Neural progenitor cell (in vitro differentiated cells): ENCODE results near the gene ZNF148. TPM values are rescaled to one million over a fixed set of nuclear protein-coding genes. Genes with fewer than 3 reads are reported as not detected.

Experiments
- DNase-seq: peaks from one replicate; pipeline ENCODE4 v3.0.0-alpha.2; 2016; ENCODE audit warnings: low spot score
- H2AFZ ChIP-seq: fragments of 200-600 bp; sonication (generic); replicated peaks from 2 replicates; pipeline ENCODE4 v1.6.1; 2016; ENCODE audit warnings: antibody characterized with exemption
- H3F3A ChIP-seq: fragments of 200-600 bp; sonication (generic); 2 replicates; pipeline ENCODE4 v1.6.1; 2016; ENCODE audit warnings: antibody characterized with exemption, low read depth
- H3K27ac ChIP-seq: fragments of 200-600 bp; sonication (generic); 2 replicates; pipeline ENCODE4 v1.5.1; 2016; ENCODE audit warnings: mild to moderate bottlenecking
- H3K27me3 ChIP-seq: fragments of 200-600 bp; sonication (generic); 2 replicates; pipeline ENCODE4 v1.6.1; 2016; ENCODE audit warnings: mild to moderate bottlenecking, moderate library complexity
- H3K36me3 ChIP-seq: fragments of 200-600 bp; sonication (generic); 2 replicates; pipeline ENCODE4 v1.5.1; 2016
- H3K4me1 ChIP-seq: fragments of 200-600 bp; sonication (generic); 2 replicates; pipeline ENCODE4 v1.6.1; 2016; ENCODE audit warnings: mixed run types
- H3K4me2 ChIP-seq: fragments of 200-600 bp; sonication (generic); 2 replicates; pipeline ENCODE4 v1.6.1; 2016
- H3K4me3 ChIP-seq: fragments of 200-600 bp; sonication (generic); 2 replicates; pipeline ENCODE4 v1.5.1; 2016
- H3K79me2 ChIP-seq: fragments of 200-600 bp; sonication (generic); 2 replicates; pipeline ENCODE4 v1.6.1; 2016; ENCODE audit warnings: low read depth
- H3K9ac ChIP-seq: fragments of 200-600 bp; sonication (generic); 2 replicates; pipeline ENCODE4 v1.6.1; 2016
- H3K9me3 ChIP-seq: fragments of 200-600 bp; sonication (generic); 2 replicates; pipeline ENCODE4 v1.5.1; 2016; ENCODE audit warnings: low read depth
- H4K20me1 ChIP-seq: fragments of 200-600 bp; sonication (generic); 2 replicates; pipeline ENCODE4 v1.6.1; 2016; ENCODE audit warnings: low read depth
- H3K27ac Mint-ChIP-seq: 3 replicates; pipeline ENCODE4 v1.8.0; 2021; ENCODE audit warnings: mixed read lengths
- H3K27me3 Mint-ChIP-seq: 2 replicates; pipeline ENCODE4 v1.8.0; 2022; ENCODE audit warnings: low read depth, mild to moderate bottlenecking, inconsistent platforms, moderate library complexity, mixed read lengths; ENCODE audit not compliant: insufficient read depth
- H3K36me3 Mint-ChIP-seq: 3 replicates; pipeline ENCODE4 v1.8.0; 2021; ENCODE audit warnings: mixed read lengths
- H3K4me1 Mint-ChIP-seq: 3 replicates; pipeline ENCODE4 v1.8.0; 2021; ENCODE audit warnings: mixed read lengths
- H3K4me3 Mint-ChIP-seq: 3 replicates; pipeline ENCODE4 v1.8.0; 2021; ENCODE audit warnings: mild to moderate bottlenecking, moderate library complexity, mixed read lengths
- H3K9me3 Mint-ChIP-seq: 3 replicates; pipeline ENCODE4 v1.8.0; 2020; ENCODE audit warnings: mixed read lengths
- EZH2 ChIP-seq: fragments of 200-600 bp; sonication (generic); IDR thresholded peaks from 2 replicates; pipeline ENCODE4 v1.6.1; 2017; ENCODE audit warnings: antibody characterized with exemption, mild to moderate bottlenecking, moderate library complexity
- EZH2phosphoT487 ChIP-seq: fragments of 200-600 bp; sonication (generic); IDR thresholded peaks from 2 replicates; pipeline ENCODE4 v1.6.1; 2017; ENCODE audit warnings: antibody characterized with exemption
- total RNA-seq: library from RNA; depleted of rRNA; stranded (reverse); fragments of >200 nt; gene quantifications from 2 replicates; pipeline ENCODE4 v1.2.3, GENCODE V29; 2015; ENCODE audit warnings: low replicate concordance
- TF ChIP-seq, protein P1 (sequence below): fragments of 200-600 bp; sonication (generic); IDR thresholded peaks from 2 replicates; pipeline ENCODE4 v1.5.1; 2017; ENCODE audit warnings: antibody characterized with exemption, mild to moderate bottlenecking

Gene ZNF148
- total RNA-seq, 1 donor from 2014 or later, result 37.1 TPM

DNA sequence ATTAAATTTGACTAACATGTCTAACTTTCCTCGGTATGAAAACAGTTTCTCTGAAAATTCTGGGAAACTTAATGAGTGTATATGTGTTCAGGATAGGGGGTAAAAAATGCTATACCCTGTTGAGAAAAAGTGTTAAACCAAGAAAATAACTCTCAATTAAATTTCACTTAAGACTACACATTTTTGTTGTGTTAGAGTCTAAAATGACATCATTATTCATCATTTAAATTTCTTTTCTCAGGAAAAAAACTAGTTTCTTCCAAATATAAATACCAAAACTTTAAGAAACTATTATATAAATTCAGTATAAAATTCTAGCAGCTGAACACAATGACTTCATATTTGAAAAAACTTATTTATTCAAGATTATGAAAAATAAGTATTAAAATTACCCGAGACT, 52.2 kb downstream of the ZNF148 start:
- Histone ChIP-seq H3K4me2 (no peak overlapping the region), H3K27me3 (no peaks in the 10 kb centered on the region), H3K4me3 (no peak overlapping the region), H2AFZ (no peak overlapping the region), H3K79me2 (peaks cover 28% of the 10 kb centered on the region), H4K20me1 (peaks cover 4% of the 10 kb centered on the region), H3K9me3 (no peaks in the 10 kb centered on the region), H3K36me3 (peaks cover 4% of the 10 kb centered on the region), H3K27ac (peak overlapping the region; percentile 38), H3K9ac (no peak overlapping the region), H3K4me1 (peaks cover 28% of the 10 kb centered on the region), H3F3A (peaks cover 19% of the 10 kb centered on the region)
- H3K27me3 Mint-ChIP-seq, result no peaks in the 10 kb centered on the region
- DNase-seq, result no peak
- peaks cover 15% of the 10 kb centered on the region for H3K4me1 Mint-ChIP-seq
- peaks cover 38% of the 10 kb centered on the region for H3K36me3 Mint-ChIP-seq
- H3K27ac Mint-ChIP-seq, result no peak overlapping the region
- H3K9me3 Mint-ChIP-seq, result peaks cover 7% of the 10 kb centered on the region
- no peak overlapping the region for H3K4me3 Mint-ChIP-seq
- TF ChIP-seq EZH2 (no peak), EZH2phosphoT487 (no peak)
- TF ChIP-seq, protein P1, sequence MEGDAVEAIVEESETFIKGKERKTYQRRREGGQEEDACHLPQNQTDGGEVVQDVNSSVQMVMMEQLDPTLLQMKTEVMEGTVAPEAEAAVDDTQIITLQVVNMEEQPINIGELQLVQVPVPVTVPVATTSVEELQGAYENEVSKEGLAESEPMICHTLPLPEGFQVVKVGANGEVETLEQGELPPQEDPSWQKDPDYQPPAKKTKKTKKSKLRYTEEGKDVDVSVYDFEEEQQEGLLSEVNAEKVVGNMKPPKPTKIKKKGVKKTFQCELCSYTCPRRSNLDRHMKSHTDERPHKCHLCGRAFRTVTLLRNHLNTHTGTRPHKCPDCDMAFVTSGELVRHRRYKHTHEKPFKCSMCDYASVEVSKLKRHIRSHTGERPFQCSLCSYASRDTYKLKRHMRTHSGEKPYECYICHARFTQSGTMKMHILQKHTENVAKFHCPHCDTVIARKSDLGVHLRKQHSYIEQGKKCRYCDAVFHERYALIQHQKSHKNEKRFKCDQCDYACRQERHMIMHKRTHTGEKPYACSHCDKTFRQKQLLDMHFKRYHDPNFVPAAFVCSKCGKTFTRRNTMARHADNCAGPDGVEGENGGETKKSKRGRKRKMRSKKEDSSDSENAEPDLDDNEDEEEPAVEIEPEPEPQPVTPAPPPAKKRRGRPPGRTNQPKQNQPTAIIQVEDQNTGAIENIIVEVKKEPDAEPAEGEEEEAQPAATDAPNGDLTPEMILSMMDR, result no peak

- Histone ChIP-seq H3K9me3 (no peaks in the 10 kb centered on the region), H3K27ac (no peak overlapping the region), H3K9ac (no peak overlapping the region), H3K27me3 (no peaks in the 10 kb centered on the region), H2AFZ (no peak overlapping the region), H4K20me1 (no peaks in the 10 kb centered on the region), H3K4me1 (peaks cover 29% of the 10 kb centered on the region), H3K36me3 (peaks cover 4% of the 10 kb centered on the region), H3K79me2 (peaks cover 25% of the 10 kb centered on the region), H3F3A (peaks cover 19% of the 10 kb centered on the region), H3K4me3 (no peak overlapping the region), H3K4me2 (no peak overlapping the region)
- Mint-ChIP-seq H3K4me1 (peaks cover 15% of the 10 kb centered on the region), H3K27ac (no peak overlapping the region), H3K4me3 (no peak overlapping the region), H3K9me3 (peaks cover 7% of the 10 kb centered on the region), H3K27me3 (no peaks in the 10 kb centered on the region), H3K36me3 (peaks cover 37% of the 10 kb centered on the region)
- TF ChIP-seq EZH2phosphoT487 (no peak), EZH2 (no peak)
- no peak for DNase-seq
These were observed 53.0 kb downstream of the ZNF148 start for GRCh38 chr3:125322166-125322565.

DNA sequence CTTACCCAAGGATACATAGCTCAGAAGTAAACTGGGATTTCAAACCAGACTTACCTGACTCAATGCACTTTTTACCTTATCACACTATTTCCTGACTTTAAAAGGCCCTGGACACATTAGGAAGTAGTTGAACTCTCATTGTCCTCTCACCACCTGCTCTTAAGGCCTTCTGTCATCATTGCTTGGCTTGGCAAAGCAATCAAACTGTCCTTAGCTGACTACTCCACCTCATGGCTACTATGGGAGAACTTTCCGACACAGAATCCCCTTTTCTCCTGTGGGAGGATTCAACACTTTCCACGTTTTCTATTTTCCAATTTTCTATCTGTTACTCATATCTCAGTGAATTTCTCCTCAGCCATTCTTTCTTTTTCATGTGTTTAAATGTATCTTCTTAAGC, 55.4 kb downstream of the ZNF148 start:
- Histone ChIP-seq H3K27me3 (no peaks in the 10 kb centered on the region), H3K4me3 (no peak overlapping the region), H3K79me2 (peaks cover 7% of the 10 kb centered on the region), H3K36me3 (peaks cover 4% of the 10 kb centered on the region), H3K27ac (no peak overlapping the region), H2AFZ (no peak overlapping the region), H4K20me1 (no peaks in the 10 kb centered on the region), H3K4me2 (no peak overlapping the region), H3K9ac (no peak overlapping the region), H3K4me1 (peaks cover 29% of the 10 kb centered on the region), H3F3A (peaks cover 16% of the 10 kb centered on the region), H3K9me3 (no peaks in the 10 kb centered on the region)
- peak; percentile 2 for DNase-seq
- H3K36me3 Mint-ChIP-seq, result peaks cover 31% of the 10 kb centered on the region
- H3K27ac Mint-ChIP-seq, result no peak overlapping the region
- no peak overlapping the region for H3K4me3 Mint-ChIP-seq
- no peaks in the 10 kb centered on the region for H3K9me3 Mint-ChIP-seq
- H3K4me1 Mint-ChIP-seq, result peaks cover 15% of the 10 kb centered on the region
- H3K27me3 Mint-ChIP-seq, result no peaks in the 10 kb centered on the region
- TF ChIP-seq, protein P1, result no peak
- TF ChIP-seq EZH2 (no peak), EZH2phosphoT487 (no peak)

- no peaks in the 10 kb centered on the region for H3K27me3 ChIP-seq
- no peak overlapping the region for H3K27ac Mint-ChIP-seq
- TF ChIP-seq, protein P1, result no peak
- no peak for TF ChIP-seq EZH2phosphoT487
- no peak for TF ChIP-seq EZH2
- H3K27ac ChIP-seq, result peak overlapping the region; percentile 84
- peaks cover 8% of the 10 kb centered on the region for H3K36me3 ChIP-seq
- H3K9ac ChIP-seq, result no peak overlapping the region
- peaks cover 15% of the 10 kb centered on the region for H3K4me1 Mint-ChIP-seq
- H2AFZ ChIP-seq, result no peak overlapping the region
- H3K36me3 Mint-ChIP-seq, result peaks cover 28% of the 10 kb centered on the region
- H3K9me3 Mint-ChIP-seq, result no peaks in the 10 kb centered on the region
- no peaks in the 10 kb centered on the region for H3K9me3 ChIP-seq
- H3K4me3 ChIP-seq, result no peak overlapping the region
- peak overlapping the region; percentile 65 for H3K4me2 ChIP-seq
- H3K4me1 ChIP-seq, result peaks cover 29% of the 10 kb centered on the region
- DNase-seq, result peak; percentile 15
- H3K79me2 ChIP-seq, result peaks cover 7% of the 10 kb centered on the region
- no peak overlapping the region for H3K4me3 Mint-ChIP-seq
- peaks cover 16% of the 10 kb centered on the region for H3F3A ChIP-seq
- H3K27me3 Mint-ChIP-seq, result no peaks in the 10 kb centered on the region
- no peaks in the 10 kb centered on the region for H4K20me1 ChIP-seq
These were observed 56.3 kb downstream of the ZNF148 start for GRCh38 chr3:125318871-125319270.
